Hippocampal formation (tissue), 2 donors: Measurements from ENCODE around the gene FOXN4.
"Not testable (repeated sequence)": the region's sequence is repeated elsewhere in the genome, so short reads cannot be mapped to it uniquely, and the experiment has no call there.

ENCODE experiments used
- DNase-seq, 2 donors: peaks; one replicate each; lab custom pipeline; 2025; lab: John Stamatoyannopoulos, UW

Gene FOXN4

DNA sequence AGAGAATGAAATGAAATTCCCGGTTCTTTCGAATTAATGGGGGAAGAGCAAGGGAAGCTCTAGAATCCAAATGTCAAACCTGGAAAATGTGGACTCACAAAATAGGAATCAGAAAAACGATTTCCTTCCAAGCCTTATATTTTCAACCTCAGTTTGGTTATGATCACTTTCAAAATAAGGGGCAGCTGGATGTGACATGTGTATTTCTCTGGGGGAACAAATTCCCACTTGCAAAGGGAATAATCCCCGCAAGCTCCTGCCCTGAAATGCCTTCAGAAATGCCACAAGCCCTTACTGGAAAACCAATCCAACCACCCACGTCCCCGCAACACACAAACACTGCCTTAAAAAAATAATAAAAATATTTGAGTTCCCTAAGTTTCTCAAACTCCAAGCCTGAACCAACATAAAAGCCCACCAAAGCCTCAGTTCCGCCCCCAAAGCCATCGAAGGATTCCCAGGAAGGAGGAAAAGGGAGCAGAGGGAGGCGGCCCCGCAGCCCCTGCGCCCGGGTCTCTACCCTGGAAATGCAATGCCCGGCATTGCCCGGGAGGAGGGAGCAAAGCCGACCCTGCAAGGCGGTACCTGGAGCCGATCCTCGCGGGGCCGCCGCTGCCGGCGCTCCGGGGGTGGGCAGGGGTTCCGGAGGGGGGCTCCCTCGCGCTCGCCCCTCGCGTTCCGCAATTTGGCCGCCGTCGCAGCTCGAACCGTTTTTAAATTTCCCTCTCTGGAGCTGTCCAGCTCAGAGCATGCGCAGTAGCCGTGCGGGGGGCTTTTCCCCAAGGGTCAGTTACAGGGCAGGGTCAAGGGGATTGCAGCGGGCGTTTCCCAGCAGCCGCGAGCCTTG is at the start of gene FOXN4:
Gene FOXN4, minus strand, starts transcription at position 751 of the 847 bp plus-strand sequence. CDS start 963 bp downstream, outside the sequence.
- no peak for DNase-seq

- no peak for DNase-seq
Observed at GRCh38 chr12:109358154-109358869, 49.2 kb upstream of the FOXN4 start.

GRCh38 chr12:109357032-109357431 is 47.9 kb upstream of the FOXN4 start:
- no peak for DNase-seq

GRCh38 chr12:109356577-109356976 is 47.5 kb upstream of the FOXN4 start:
- no peak for DNase-seq

GRCh38 chr12:109352184-109352583 is 43.1 kb upstream of the FOXN4 start:
- DNase-seq, result no peak

GRCh38 chr12:109347589-109347988 is 38.5 kb upstream of the FOXN4 start, which contains the start of gene MYO1H:
TSS of gene MYO1H (plus strand) at chr12:109347900. CDS start at chr12:109347961, 61 bp downstream.
- DNase-seq, result no peak

- no peak for DNase-seq
Observed at GRCh38 chr12:109346920-109347319, 37.8 kb upstream of the FOXN4 start.

DNA sequence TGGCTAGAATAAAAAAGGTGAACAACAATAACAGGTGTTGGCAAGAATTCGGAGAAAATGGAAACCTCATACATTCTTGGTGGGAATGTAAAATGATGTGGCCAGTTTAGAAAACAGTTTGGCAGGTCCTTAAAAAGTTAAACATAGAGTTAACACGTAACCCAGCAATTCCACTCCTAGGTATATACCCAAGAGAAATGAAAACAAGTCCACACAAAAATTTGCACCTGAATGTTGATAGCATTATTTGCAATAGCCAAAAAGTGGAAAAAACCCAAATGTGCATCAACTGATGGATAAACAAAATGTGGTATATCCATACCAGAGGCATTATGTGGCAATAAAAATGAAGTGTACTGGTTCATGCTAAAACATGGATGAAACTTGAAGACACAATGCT is 36.3 kb upstream of the FOXN4 start:
- DNase-seq, result no peak

GRCh38 chr12:109343677-109344076 is 34.6 kb upstream of the FOXN4 start:
- no peak for DNase-seq

GRCh38 chr12:109336593-109336992 is 27.5 kb upstream of the FOXN4 start:
- no peak for DNase-seq

DNA sequence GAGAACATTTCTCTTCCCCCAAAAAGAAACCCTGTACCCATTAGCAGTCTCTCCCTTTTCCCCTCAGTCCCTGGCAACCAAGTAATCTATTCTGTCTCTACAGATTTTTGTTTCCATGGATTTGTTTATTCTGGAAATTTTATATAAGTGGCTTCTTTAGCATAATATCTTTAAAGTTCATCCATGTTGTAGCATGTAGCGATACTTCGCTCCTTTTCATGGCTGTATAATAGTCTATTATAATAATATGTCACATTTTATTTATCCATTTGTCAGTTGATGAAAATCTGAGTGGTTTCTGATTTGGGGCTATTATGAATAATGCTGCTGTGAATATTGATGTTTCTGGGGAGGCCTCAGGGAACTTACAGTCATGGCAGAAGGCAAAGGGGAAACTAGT is 25.8 kb upstream of the FOXN4 start:
- DNase-seq, result no peak

GRCh38 chr12:109331301-109331952 is 22.3 kb upstream of the FOXN4 start:
- no peak for DNase-seq

- DNase-seq, result no peak
Observed at GRCh38 chr12:109330282-109331230, 21.5 kb upstream of the FOXN4 start.

GRCh38 chr12:109329686-109330085 is 20.6 kb upstream of the FOXN4 start:
- DNase-seq, result no peak

- no peak for DNase-seq
Observed at GRCh38 chr12:109329003-109329402, 19.9 kb upstream of the FOXN4 start.

- not testable (repeated sequence) for DNase-seq
Observed at GRCh38 chr12:109321294-109321693, 12.2 kb upstream of the FOXN4 start.

- no peak for DNase-seq
Observed at GRCh38 chr12:109310247-109311125, 1.4 kb upstream of the FOXN4 start.

- DNase-seq, result no peak
Observed at GRCh38 chr12:109309381-109310246, 530 bp upstream of the FOXN4 start.

- DNase-seq, result no peak
Observed at GRCh38 chr12:109307051-109307450, 2.0 kb downstream of the FOXN4 start.
